HG03521 (cell line): ENCODE measurements around the gene ZNF25.
"Not testable (repeated sequence)": the region's sequence is repeated elsewhere in the genome, so short reads cannot be mapped to it uniquely, and the experiment has no call there.

Source experiments
- ATAC-seq: cut with Tn5 transposase; IDR thresholded peaks from one replicate; pipeline ENCODE4 v1.9.1; 2021; ENCODE audit warnings: mild to moderate bottlenecking, moderate library complexity; ENCODE audit not compliant: unreplicated experiment

Gene ZNF25

GRCh38 chr10:37948210-37948609, 28.2 kb downstream of the ZNF25 start:
- no peak for ATAC-seq

- no peak for ATAC-seq
Observed at GRCh38 chr10:37947526-37947925, 28.9 kb downstream of the ZNF25 start.

GRCh38 chr10:37937864-37938263, 38.6 kb downstream of the ZNF25 start:
- ATAC-seq, result no peak

GRCh38 chr10:37934791-37935190, 41.7 kb downstream of the ZNF25 start:
- no peak for ATAC-seq

GRCh38 chr10:37930423-37930822, 46.0 kb downstream of the ZNF25 start:
- no peak for ATAC-seq

- not testable (repeated sequence) for ATAC-seq
Observed at GRCh38 chr10:37908165-37908564, 68.3 kb downstream of the ZNF25 start.

GRCh38 chr10:37906382-37906781, 70.1 kb downstream of the ZNF25 start:
- ATAC-seq, result no peak
